Upper lobe of right lung (tissue), 1 donor: ENCODE measurements around the gene RIN3. TPM values are rescaled to one million over a fixed set of nuclear protein-coding genes. Genes with fewer than 3 reads are reported as not detected.

ENCODE experiments used
- ATAC-seq: fragments of 200-7000 bp; cut with Tn5 transposase; one replicate; pipeline ENCODE4 v1.9.1; 2020; ENCODE audit warnings: mild to moderate bottlenecking, moderate library complexity
- DNase-seq: peaks from one replicate; pipeline ENCODE4 v3.0.0-alpha.2; 2020
- H3K27ac ChIP-seq: fragments of 200-600 bp; one replicate; pipeline ENCODE4 v1.8.0; 2022
- H3K27me3 ChIP-seq: fragments of 200-600 bp; one replicate; pipeline ENCODE4 v1.8.0; 2022; ENCODE audit warnings: mild to moderate bottlenecking
- H3K36me3 ChIP-seq: fragments of 200-600 bp; one replicate; pipeline ENCODE4 v1.8.0; 2022
- H3K4me1 ChIP-seq: fragments of 200-600 bp; one replicate; pipeline ENCODE4 v1.8.0; 2022
- H3K4me3 ChIP-seq: fragments of 200-600 bp; one replicate; pipeline ENCODE4 v1.8.0; 2022; ENCODE audit warnings: mild to moderate bottlenecking
- H3K9me3 ChIP-seq: fragments of 200-600 bp; one replicate; pipeline ENCODE4 v1.8.0; 2022
- CTCF ChIP-seq: fragments of 200-600 bp; IDR thresholded peaks from one replicate; pipeline ENCODE4 v1.8.0; 2022; ENCODE audit warnings: antibody characterized with exemption
- intact Hi-C: fragments of 100-400 bp; cut with DNase I; formaldehyde crosslinking; loops from one replicate; pipeline ENCODE4 v1.11.0; 2022
- total RNA-seq: library from RNA; stranded (reverse); fragmentation: NEBNext Ultra II Directional; extraction: Animal tissue kit (Norgen Biotek cat#: 25700); gene quantifications from one replicate; pipeline ENCODE4 v1.2.1, GENCODE V29; 2021
- donor health status: DM: no; HTN: yes; CAD: no; lungs with severe emphysema.

Gene RIN3
- total RNA-seq, 1 donor from 2014 or later, result 56.0 TPM

DNA sequence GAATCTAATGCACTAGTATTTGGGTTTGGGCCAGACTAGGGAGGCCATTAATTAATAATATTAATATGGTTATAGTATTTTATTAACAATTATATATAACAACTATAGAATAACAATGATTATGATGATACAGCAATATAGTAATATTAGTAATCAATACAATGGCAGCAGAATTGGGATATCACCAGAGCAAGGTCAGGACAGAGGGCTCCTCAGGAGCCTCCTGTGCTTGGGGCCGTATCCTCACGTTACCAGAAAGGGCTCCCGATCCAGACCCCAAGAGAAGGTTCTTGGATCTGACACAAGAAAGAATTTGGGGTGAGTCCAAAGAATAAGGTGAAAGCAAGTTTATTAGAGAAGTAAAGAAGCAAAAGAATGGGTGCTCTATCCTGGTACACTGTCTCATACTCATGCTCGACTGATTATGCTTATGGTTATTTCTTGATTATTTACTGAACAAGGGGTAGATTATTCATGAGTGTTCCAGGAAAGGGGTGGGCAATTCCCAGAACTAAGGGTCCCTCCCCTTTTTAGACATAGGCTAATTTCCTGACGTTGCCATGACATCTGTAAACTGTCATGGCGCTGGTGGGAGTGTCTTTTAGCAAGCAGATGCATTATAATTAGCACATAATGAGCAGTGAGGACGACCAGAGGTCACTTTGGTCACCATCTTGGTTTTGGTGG is 61.6 kb downstream of the RIN3 start:
- peaks cover 31% of the 10 kb centered on the region for H3K36me3 ChIP-seq
- intact Hi-C loops, result no loop called here
- no peak overlapping the region for H3K4me3 ChIP-seq
- H3K27me3 ChIP-seq, result no peaks in the 10 kb centered on the region
- DNase-seq (no peak), ATAC-seq (no peak)
- no peak for TF ChIP-seq CTCF
- no peak overlapping the region for H3K27ac ChIP-seq
- no peaks in the 10 kb centered on the region for H3K9me3 ChIP-seq
- no peaks in the 10 kb centered on the region for H3K4me1 ChIP-seq

GRCh38 chr14:92575748-92576303 is 62.2 kb downstream of the RIN3 start:
- Histone ChIP-seq H3K36me3 (peaks cover 36% of the 10 kb centered on the region), H3K27ac (no peak overlapping the region), H3K27me3 (no peaks in the 10 kb centered on the region), H3K4me3 (no peak overlapping the region), H3K4me1 (no peaks in the 10 kb centered on the region), H3K9me3 (no peaks in the 10 kb centered on the region)
- no peak for TF ChIP-seq CTCF
- ATAC-seq, result no peak
- intact Hi-C loops, result no loop called here
- no peak for DNase-seq

DNA sequence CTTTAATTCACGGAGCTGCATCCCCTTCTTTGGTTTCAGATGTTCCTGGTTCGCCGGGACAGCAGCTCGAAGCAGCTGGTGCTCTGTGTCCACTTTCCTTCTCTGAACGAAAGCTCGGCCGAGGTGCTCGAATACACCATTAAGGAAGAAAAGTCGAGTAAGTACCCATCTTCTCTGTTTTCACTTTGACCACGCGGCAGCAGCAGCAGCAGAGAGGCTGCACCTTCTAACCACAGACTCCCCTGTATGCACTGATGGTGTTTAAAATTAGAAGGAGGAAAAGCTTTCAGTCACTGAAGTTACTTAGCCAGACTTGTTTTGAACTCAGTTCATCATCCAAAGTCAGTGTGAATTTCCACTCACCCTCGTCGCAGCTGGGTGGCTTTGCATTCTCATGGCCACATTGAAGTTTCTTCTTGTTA is 63.8 kb downstream of the RIN3 start:
- no peak for TF ChIP-seq CTCF

DNA sequence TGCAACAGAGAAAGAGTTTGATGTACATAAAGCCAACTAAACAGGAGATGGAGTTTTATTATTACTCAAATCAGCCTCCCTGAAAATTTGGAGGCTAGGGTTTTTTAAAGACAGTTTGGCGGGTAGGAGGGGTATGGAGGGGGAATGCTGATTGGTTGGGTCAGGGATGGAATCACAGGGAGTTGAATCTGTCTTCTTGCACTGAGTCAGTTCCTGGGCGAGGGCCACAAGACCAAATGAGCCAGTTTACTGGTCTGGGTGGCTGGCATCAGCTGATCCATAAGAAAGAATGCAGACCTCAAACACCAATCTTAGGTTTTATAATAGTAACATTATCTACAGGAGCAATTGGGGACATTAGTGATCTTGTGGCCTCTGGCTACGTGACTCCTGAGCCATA is 64.9 kb downstream of the RIN3 start:
- Histone ChIP-seq H3K36me3 (peaks cover 36% of the 10 kb centered on the region), H3K4me3 (no peak overlapping the region), H3K27me3 (no peaks in the 10 kb centered on the region), H3K9me3 (no peaks in the 10 kb centered on the region), H3K4me1 (no peaks in the 10 kb centered on the region), H3K27ac (no peak overlapping the region)
- intact Hi-C loops, result no loop called here
- DNase-seq (no peak), ATAC-seq (no peak)
- no peak for TF ChIP-seq CTCF

More for the DNA sequence above, 63.8 kb downstream of the RIN3 start:
- intact Hi-C loops, result no loop called here
- Histone ChIP-seq H3K27ac (no peak overlapping the region), H3K4me3 (no peak overlapping the region), H3K4me1 (no peaks in the 10 kb centered on the region), H3K9me3 (no peaks in the 10 kb centered on the region), H3K27me3 (no peaks in the 10 kb centered on the region), H3K36me3 (peaks cover 36% of the 10 kb centered on the region)
- ATAC-seq, result no peak
- DNase-seq, result no peak

GRCh38 chr14:92579244-92579936 is 65.8 kb downstream of the RIN3 start:
- intact Hi-C loops, result no loop called here
- Histone ChIP-seq H3K27ac (no peak overlapping the region), H3K36me3 (peaks cover 41% of the 10 kb centered on the region), H3K9me3 (no peaks in the 10 kb centered on the region), H3K27me3 (no peaks in the 10 kb centered on the region), H3K4me1 (peaks cover 6% of the 10 kb centered on the region), H3K4me3 (no peak overlapping the region)
- DNase-seq (no peak), ATAC-seq (no peak)
- TF ChIP-seq CTCF, result no peak
